Adrenal gland (tissue), 12 donors: Measurements from ENCODE around the gene ASCL4. TPM values are rescaled to one million over a fixed set of nuclear protein-coding genes. Genes with fewer than 3 reads are reported as not detected.

ENCODE experiments used
- DNase-seq, 7 donors: peaks; one replicate each; pipeline ENCODE4 v3.0.0-alpha.2; 2019 to 2020
- H3K27ac ChIP-seq, 5 donors: fragments of 200-600 bp; sonication (generic) in 4 of 5; 1 replicate in 3 of 5; 2 replicates in 2 of 5; pipeline versions ENCODE4 v1.5.1 to v1.8.0; 2016 to 2020; ENCODE audit warnings: mild to moderate bottlenecking in 1 of 5
- H3K27me3 ChIP-seq: fragments of 200-600 bp; 2 replicates; pipeline ENCODE4 v1.8.0; 2021
- H3K36me3 ChIP-seq, 2 donors: fragments of 200-600 bp; replicated peaks in 1 of 2; 1 replicate in 1 of 2; 2 replicates in 1 of 2; pipeline versions ENCODE4 v1.5.1 to v1.8.0; 2018 to 2022
- H3K4me1 ChIP-seq, 2 donors: fragments of 200-600 bp; replicated peaks in 1 of 2; 1 replicate in 1 of 2; 2 replicates in 1 of 2; pipeline versions ENCODE4 v1.5.1 to v1.8.0; 2018 to 2021
- H3K4me3 ChIP-seq, 4 donors: fragments of 200-600 bp; sonication (generic) in 3 of 4; one replicate each; pipeline ENCODE4 v1.5.1; 2016 to 2018
- H3K9me3 ChIP-seq, 3 donors: fragments of 200-600 bp; sonication (generic) in 1 of 3; replicated peaks in 1 of 3; 1 replicate in 2 of 3; 2 replicates in 1 of 3; pipeline versions ENCODE4 v1.5.1 to v1.8.0; 2016 to 2021
- POLR2A ChIP-seq, 2 donors: fragments of 450-650 bp; IDR thresholded peaks; one replicate each; pipeline ENCODE4 v1.6.1; 2017; ENCODE audit warnings: antibody characterized with exemption in 2 of 2, mild to moderate bottlenecking in 2 of 2, moderate library complexity in 1 of 2
- WGBS, 4 donors: extraction: QIAGEN DNeasy Blood & Tissue Kit in 2 of 4; methylation state at CpG; one replicate each; pipeline versions ENCODE4 v1.1.5 to v1.1.7; 2013 to 2017; 5-methylcytosine and 5-hydroxymethylcytosine counted together
- intact Hi-C, 2 donors: fragments of 100-400 bp; cut with DNase I; formaldehyde crosslinking; loops; one replicate each; pipeline versions ENCODE4 v1.14.1 to v1.15.0; 2022 to 2023
- polyA plus RNA-seq, 3 donors: library from polyadenylated mRNA; stranded (reverse); fragments of 200-250 nt in 2 of 3; fragments of 350-450 nt in 1 of 3; fragmentation: Illumina TruSeq in 1 of 3; extraction: RNeasy Lipid Tissue Mini Kit (QIAGEN cat#74804) in 1 of 3; gene quantifications; one replicate each; pipeline ENCODE4 v1.2.3, GENCODE V29; 2013 to 2014
- total RNA-seq, 9 donors: library from RNA; depleted of rRNA in 4 of 9; stranded (reverse); fragments of >200 nt in 4 of 9; fragments of 120-200 nt in 1 of 9; fragmentation: NEBNext Ultra II Directional in 1 of 9; extraction: Animal tissue kit (Norgen Biotek cat#: 25700) in 1 of 9; gene quantifications; one replicate each; pipeline versions ENCODE4 v1.1.0 to v1.2.4, GENCODE V29; 2013 to 2023
- TF ChIP-seq, protein P1 (sequence below), 6 experiments: fragments of 450-650 bp in 4 of 6; fragments of 200-600 bp in 2 of 6; sonication (generic) in 1 of 6; IDR thresholded peaks; 1 replicate in 5 of 6; 2 replicates in 1 of 6; pipeline versions ENCODE4 v1.5.1 to v1.8.0; 2016 to 2021; ENCODE audit warnings: antibody characterized with exemption in 6 of 6, mild to moderate bottlenecking in 2 of 6, moderate library complexity in 1 of 6
- donor health status: healthy with polysubstance abuse.
- donor health status: Bipolar disorder and iron deficiency.
- donor health status: DM: yes; HTN: yes; CAD: no.
- donor health status: DM: no; HTN: no; CAD: no.
- donor health status: DM: no; HTN: no; CAD: no.
- donor health status: DM: yes; HTN: yes; CAD: no.

ASCL4 gene
- total and polyA plus RNA-seq, 12 donors = 0.07 TPM; not detected in 11

DNA sequence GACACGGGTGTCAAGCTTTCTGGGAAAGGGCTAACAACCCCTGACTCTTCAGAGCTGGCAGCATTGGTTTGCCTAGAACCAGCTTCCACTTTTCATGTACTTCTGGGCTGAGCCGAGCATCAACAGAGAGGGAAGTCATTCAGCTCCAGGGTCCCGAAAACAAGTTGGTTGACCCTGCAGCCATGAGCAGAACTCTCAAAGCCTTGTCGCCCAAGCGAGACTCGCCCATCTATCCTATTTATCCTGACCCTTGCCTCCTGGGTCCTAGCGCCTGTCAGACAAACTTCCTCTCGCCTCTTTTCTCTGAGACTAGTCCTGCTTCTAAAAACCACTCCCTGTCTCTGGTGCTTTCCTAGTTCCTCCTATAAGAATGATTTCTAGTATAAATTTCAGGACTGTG lies 47.9 kb downstream of the ASCL4 start:
- Histone ChIP-seq H3K4me1 (no peaks in the 10 kb centered on the region), H3K27me3 (no peaks in the 10 kb centered on the region), H3K4me3 (no peak overlapping the region), H3K9me3 (peaks cover 0 to 5% (median 0%) of the 10 kb centered on the region in 3 donors), H3K27ac (no peak overlapping the region), H3K36me3 (no peaks in the 10 kb centered on the region)
- no peak for TF ChIP-seq POLR2A (IDR thresholded peaks at IDR 0.05)
- TF ChIP-seq, protein P1, sequence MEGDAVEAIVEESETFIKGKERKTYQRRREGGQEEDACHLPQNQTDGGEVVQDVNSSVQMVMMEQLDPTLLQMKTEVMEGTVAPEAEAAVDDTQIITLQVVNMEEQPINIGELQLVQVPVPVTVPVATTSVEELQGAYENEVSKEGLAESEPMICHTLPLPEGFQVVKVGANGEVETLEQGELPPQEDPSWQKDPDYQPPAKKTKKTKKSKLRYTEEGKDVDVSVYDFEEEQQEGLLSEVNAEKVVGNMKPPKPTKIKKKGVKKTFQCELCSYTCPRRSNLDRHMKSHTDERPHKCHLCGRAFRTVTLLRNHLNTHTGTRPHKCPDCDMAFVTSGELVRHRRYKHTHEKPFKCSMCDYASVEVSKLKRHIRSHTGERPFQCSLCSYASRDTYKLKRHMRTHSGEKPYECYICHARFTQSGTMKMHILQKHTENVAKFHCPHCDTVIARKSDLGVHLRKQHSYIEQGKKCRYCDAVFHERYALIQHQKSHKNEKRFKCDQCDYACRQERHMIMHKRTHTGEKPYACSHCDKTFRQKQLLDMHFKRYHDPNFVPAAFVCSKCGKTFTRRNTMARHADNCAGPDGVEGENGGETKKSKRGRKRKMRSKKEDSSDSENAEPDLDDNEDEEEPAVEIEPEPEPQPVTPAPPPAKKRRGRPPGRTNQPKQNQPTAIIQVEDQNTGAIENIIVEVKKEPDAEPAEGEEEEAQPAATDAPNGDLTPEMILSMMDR (IDR thresholded peaks at IDR 0.05) = no peak
- intact Hi-C loops = no loop called here
- WGBS, 4 donors = 15 to 30% (median 23%) methylated on average over 8 of the region's 8 CpGs
- no peak for DNase-seq

Other genes starting within 250 kb of the ASCL4 start
- 10 to 100 TPM; 21.3 to 87.6 (median 27.4) TPM for gene PWP1, start 88.9 kb upstream of the ASCL4 start, total RNA-seq
- 10 to 100 TPM; 15.8 to 55.4 (median 17.3) TPM for gene PWP1, start 88.9 kb upstream of the ASCL4 start, polyA plus RNA-seq
- 10 to 100 TPM; 16.0 to 31.5 (median 22.3) TPM for gene PRDM4, start 13.6 kb upstream of the ASCL4 start, total RNA-seq
- gene PRDM4, start 13.6 kb upstream of the ASCL4 start, polyA plus RNA-seq = 10 to 100 TPM; 10.0 to 29.8 (median 13.3) TPM